ENCODE results near the gene MRM3. TPM values are rescaled to one million over a fixed set of nuclear protein-coding genes. Genes with fewer than 3 reads are reported as not detected.

Gene MRM3
- total and polyA plus RNA-seq, 11 donors = 14.8 to 35.4 (median 18.3) TPM

DNA sequence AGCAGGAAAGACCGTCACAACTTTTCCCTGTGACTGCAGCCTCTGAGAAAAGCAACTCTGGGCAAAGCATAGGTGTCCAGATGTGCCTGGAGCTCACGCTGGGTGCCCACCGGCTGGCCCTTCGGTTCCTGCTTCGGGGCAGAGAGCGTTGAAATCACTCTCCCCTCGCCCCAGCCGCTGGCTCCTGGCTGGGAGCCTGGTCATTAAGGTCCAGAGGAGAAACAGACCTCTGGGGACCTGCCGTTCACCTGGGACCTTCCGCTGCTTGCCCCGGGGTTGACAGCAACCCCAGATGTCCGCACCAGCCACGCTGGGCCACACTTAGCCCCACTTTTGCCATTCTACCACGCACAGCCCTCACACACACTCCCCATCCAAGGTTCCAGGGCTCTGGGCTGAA lies 13.1 kb downstream of the MRM3 start:
- WGBS, 4 donors = 37 to 48% (median 44%) methylated on average over 14 of the region's 14 CpGs
- peak in 1 of 4 donors; percentile 2 for ATAC-seq
- intact Hi-C loops (cut with DNase I) = loop anchor here (1.0 to 10.0 kb wide), 10 partner anchors 50 to 262 kb away; partner anchors contain the start of gene NXN (in 2 of the 10)
- Histone ChIP-seq H3K27ac (peak overlapping the region in 10 of 12 donors; percentile 4 to 74 (median 51)), H3K4me3 (peak overlapping the region in 11 of 12 donors; percentile 14 to 55 (median 43)), H3K27me3 (no peaks in the 10 kb centered on the region), H3K36me3 (peaks cover 0 to 23% (median 16%) of the 10 kb centered on the region in 9 donors), H3K4me1 (peaks cover 0 to 30% (median 10%) of the 10 kb centered on the region in 12 donors), H3K9me3 (no peaks in the 10 kb centered on the region)
- TF ChIP-seq POLR2A (IDR thresholded peaks at IDR 0.05) = no peak
- TF ChIP-seq CTCF (IDR thresholded peaks at IDR 0.05) = no peak
- peak in 2 of 5 donors; percentile 22 to 52 for DNase-seq

DNA sequence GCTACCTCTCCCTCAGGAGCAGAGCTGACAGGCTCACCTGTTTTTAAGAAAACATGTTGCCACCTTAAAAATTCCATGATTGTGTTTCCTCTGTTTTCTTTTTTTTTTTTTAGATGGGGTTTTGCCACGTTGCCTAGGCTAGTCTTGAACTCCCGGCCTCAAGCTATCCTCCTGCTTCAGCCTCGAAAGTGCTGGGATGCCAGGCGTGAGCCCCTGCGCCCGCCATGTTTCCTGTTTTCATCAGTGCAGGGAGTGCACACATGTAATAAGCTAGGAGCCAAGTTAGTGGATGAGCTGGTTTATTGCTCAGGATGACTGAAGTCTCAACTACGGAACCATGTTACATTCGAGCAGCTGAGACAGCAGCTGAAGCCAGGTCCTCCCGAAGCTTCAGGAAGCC lies 13.6 kb downstream of the MRM3 start:
- peak in 2 of 5 donors; percentile 4 to 11 for DNase-seq
- H3K36me3 ChIP-seq = peaks cover 0 to 26% (median 16%) of the 10 kb centered on the region in 9 donors
- intact Hi-C loops (cut with DNase I) = loop anchor here (1.0 to 10.0 kb wide), 11 partner anchors 49 to 262 kb away; partner anchors contain the start of gene NXN (in 2 of the 10)
- peaks cover 0 to 30% (median 10%) of the 10 kb centered on the region in 12 donors for H3K4me1 ChIP-seq
- WGBS, 4 donors = 70 to 80% (median 73%) methylated on average over 9 of the region's 9 CpGs
- H3K27ac ChIP-seq = peak overlapping the region in 5 of 12 donors; percentile 49 to 74 (median 57)
- TF ChIP-seq CTCF (IDR thresholded peaks at IDR 0.05) (no peak), POLR2A (IDR thresholded peaks at IDR 0.05) (no peak)
- no peak for ATAC-seq
- no peaks in the 10 kb centered on the region for H3K9me3 ChIP-seq
- no peak overlapping the region for H3K4me3 ChIP-seq
- no peaks in the 10 kb centered on the region for H3K27me3 ChIP-seq

- 72 to 85% (median 76%) methylated on average over 14 to 15 of the region's 15 CpGs for WGBS, 4 donors
- TF ChIP-seq CTCF (IDR thresholded peaks at IDR 0.05) (no peak), POLR2A (IDR thresholded peaks at IDR 0.05) (no peak)
- peak overlapping the region in 2 of 12 donors; percentile 34 to 50 for H3K27ac ChIP-seq
- H3K4me3 ChIP-seq = no peak overlapping the region
- peaks cover 0 to 30% (median 10%) of the 10 kb centered on the region in 12 donors for H3K4me1 ChIP-seq
- H3K36me3 ChIP-seq = peaks cover 0 to 21% (median 12%) of the 10 kb centered on the region in 9 donors
- intact Hi-C loops (cut with DNase I) = loop anchor here in 8 of 10 donors (2.0 to 10.0 kb wide), 5 partner anchors 48 to 261 kb away; no protein-coding TSS in a partner anchor
- H3K27me3 ChIP-seq = no peaks in the 10 kb centered on the region
- DNase-seq (peak in 2 of 5 donors; percentile 26 to 27), ATAC-seq (peak in 1 of 4 donors; percentile 16)
- no peaks in the 10 kb centered on the region for H3K9me3 ChIP-seq
These were observed 14.5 kb downstream of the MRM3 start for GRCh38 chr17:796609-797008.

DNA sequence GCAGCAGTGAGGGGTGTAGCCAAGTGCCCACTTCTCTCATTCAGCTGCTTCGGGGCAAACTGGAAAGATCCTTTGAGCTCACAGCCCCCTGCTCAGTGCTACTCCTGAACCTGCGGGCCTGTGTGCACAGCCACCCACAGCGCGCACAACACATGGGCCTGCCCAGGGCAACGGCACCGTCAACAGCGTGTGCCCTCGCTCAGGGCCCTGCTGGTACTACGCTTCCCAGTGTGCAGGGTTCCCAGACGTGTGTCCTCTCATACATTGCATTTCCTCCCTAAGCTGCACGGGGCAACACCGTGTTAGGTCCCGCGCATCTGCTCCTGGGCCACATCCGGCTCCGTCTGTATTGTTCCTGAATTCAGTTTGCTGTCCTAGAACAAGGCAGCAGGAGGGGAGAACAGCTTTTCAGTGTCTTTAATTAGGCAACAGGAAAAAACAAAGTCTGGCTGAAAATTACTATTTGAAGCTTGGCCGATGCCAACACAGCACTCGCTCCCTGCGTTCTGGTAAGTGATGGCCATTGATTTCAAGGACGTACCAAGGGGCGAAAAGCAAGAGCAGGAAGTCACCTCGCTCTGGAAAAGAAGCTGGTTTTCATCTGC lies 15.2 kb downstream of the MRM3 start:
- ATAC-seq (peak in 1 of 4 donors; percentile 4), DNase-seq (peak in 2 of 5 donors; percentile 23 to 34)
- intact Hi-C loops (cut with DNase I) = loop anchor here in 8 of 10 donors (2.0 to 10.0 kb wide), 5 partner anchors 47 to 260 kb away; no protein-coding TSS in a partner anchor
- Histone ChIP-seq H3K4me3 (no peak overlapping the region), H3K27me3 (no peaks in the 10 kb centered on the region), H3K9me3 (no peaks in the 10 kb centered on the region), H3K27ac (peak overlapping the region in 4 of 12 donors; percentile 11 to 50 (median 36)), H3K36me3 (peaks cover 0 to 14% (median 4%) of the 10 kb centered on the region in 9 donors), H3K4me1 (peaks cover 0 to 30% (median 10%) of the 10 kb centered on the region in 12 donors)
- no peak for TF ChIP-seq POLR2A (IDR thresholded peaks at IDR 0.05)
- no peak for TF ChIP-seq CTCF (IDR thresholded peaks at IDR 0.05)
- 73 to 87% (median 80%) methylated on average over 15 to 22 of the region's 22 CpGs for WGBS, 4 donors

Data from heart left ventricle (tissue), 16 donors.